K562 (cell line): ENCODE measurements around the gene GRK4. TPM values are rescaled to one million over a fixed set of nuclear protein-coding genes. Genes with fewer than 3 reads are reported as not detected.

ENCODE experiments used
- CBFA2T3 ChIP-seq: fragments of 450-650 bp; IDR thresholded peaks from 2 replicates; pipeline ENCODE4 v1.6.1; 2017
- CTBP1 ChIP-seq: fragments of 450-650 bp; IDR thresholded peaks from 2 replicates; pipeline ENCODE4 v1.6.1; 2016; ENCODE audit warnings: borderline replicate concordance
- CXXC5 ChIP-seq: fragments of 250-450 bp; sonication (Bioruptor Pico); IDR thresholded peaks from 2 replicates; pipeline ENCODE4 v1.8.0; 2022; ENCODE audit warnings: inconsistent platforms, mild to moderate bottlenecking, moderate library complexity
- JUND ChIP-seq, 2 experiments: IDR thresholded peaks; 2 replicates in 1 of 2; 3 replicates in 1 of 2; pipeline ENCODE4 v1.6.1; 2011; ENCODE audit warnings: borderline replicate concordance in 2 of 2, low read depth in 2 of 2, low read length in 2 of 2, improper control_type of control experiment in 1 of 2, missing biosample characterization in 1 of 2, missing genetic modification characterization in 1 of 2, missing genetic modification reagents in 1 of 2
- KLF1 ChIP-seq: fragments of 450-650 bp; IDR thresholded peaks from 2 replicates; pipeline ENCODE4 v1.6.1; 2016; ENCODE audit warnings: missing genetic modification characterization, missing compliant biosample characterization
- MXI1 ChIP-seq: IDR thresholded peaks from 2 replicates; pipeline ENCODE4 v1.6.1; 2011; ENCODE audit warnings: low read depth, mild to moderate bottlenecking, improper control_type of control experiment, low read length
- NR2C2 ChIP-seq, 2 experiments: fragments of 200-800 bp in 1 of 2; sonication (Bioruptor generic) in 1 of 2; sonication (generic) in 1 of 2; formaldehyde crosslinking in 1 of 2; IDR thresholded peaks; 2 replicates each; pipeline versions ENCODE4 v1.6.1 to v1.8.0; 2016 to 2022; ENCODE audit warnings: mild to moderate bottlenecking in 1 of 2, missing compliant biosample characterization in 1 of 2, missing genetic modification characterization in 1 of 2, missing genetic modification reagents in 1 of 2
- PML ChIP-seq: IDR thresholded peaks from 2 replicates; pipeline ENCODE4 v1.6.1; 2012; ENCODE audit warnings: low read length, inconsistent platforms
- RBFOX2 ChIP-seq: fragments of 200-400 bp; formaldehyde crosslinking; IDR thresholded peaks from 2 replicates; pipeline ENCODE4 v1.6.1; 2017; ENCODE audit warnings: low read depth, mild to moderate bottlenecking, low read length, moderate library complexity
- SFPQ ChIP-seq: fragments of 200-400 bp; formaldehyde crosslinking; IDR thresholded peaks from 2 replicates; pipeline ENCODE4 v1.6.1; 2017; ENCODE audit warnings: mild to moderate bottlenecking, low read depth, low read length, moderate library complexity
- SIX5 ChIP-seq, 2 experiments: IDR thresholded peaks; 2 replicates each; pipeline ENCODE4 v1.6.1; 2011; ENCODE audit warnings: low read length in 2 of 2, borderline replicate concordance in 1 of 2, low read depth in 1 of 2, mild to moderate bottlenecking in 1 of 2, moderate library complexity in 1 of 2; ENCODE audit not compliant: insufficient read depth in 1 of 2
- USF1 ChIP-seq: sonication (generic); formaldehyde crosslinking; IDR thresholded peaks from 2 replicates; pipeline ENCODE4 v1.9.0; 2022; ENCODE audit warnings: mild to moderate bottlenecking, missing genetic modification reagents
- ZBTB12 ChIP-seq: fragments of 250-450 bp; sonication (Bioruptor Pico); IDR thresholded peaks from 2 replicates; pipeline ENCODE4 v1.4.0; 2020
- ZNF395 ChIP-seq: fragments of 200-800 bp; sonication (Bioruptor generic); IDR thresholded peaks from 2 replicates; pipeline ENCODE4 v1.6.1; 2017; ENCODE audit warnings: missing genetic modification characterization, missing compliant biosample characterization
- ZNF507 ChIP-seq: conservative IDR thresholded peaks from 2 replicates; pipeline ENCODE4 v1.6.1; 2017; ENCODE audit warnings: missing genetic modification characterization, missing compliant biosample characterization
- ZNF609 ChIP-seq: sonication (generic); formaldehyde crosslinking; IDR thresholded peaks from 2 replicates; pipeline ENCODE4 v1.8.1; 2023; ENCODE audit warnings: missing genetic modification reagents, mild to moderate bottlenecking, borderline replicate concordance
- ZNF75A ChIP-seq: fragments of 450-650 bp; formaldehyde crosslinking; IDR thresholded peaks from 2 replicates; pipeline ENCODE4 v1.4.0; 2020; ENCODE audit warnings: mild to moderate bottlenecking
- polyA plus RNA-seq, 8 experiments: library from polyadenylated mRNA; depleted of rRNA in 4 of 8; stranded (reverse) in 5 of 8; unstranded in 3 of 8; fragments of >200 nt; fragmentation: Nextera tagmentation in 2 of 8; fragmentation: Illumina TruSeq in 1 of 8; extraction: Ambion mirVana in 2 of 8; extraction: Trizol in 1 of 8; gene quantifications; 2 replicates each; pipeline versions ENCODE4 v1.2.1 to v1.2.3, GENCODE V29; 2011 to 2014; ENCODE audit warnings: inconsistent platforms in 1 of 8, missing spikeins in 1 of 8
- total RNA-seq, 7 experiments: library from RNA; depleted of rRNA in 6 of 7; stranded (reverse); fragments of >200 nt in 6 of 7; fragmentation: Illumina TruSeq in 2 of 7; extraction: Trizol in 2 of 7; gene quantifications; 2 replicates each; pipeline versions ENCODE4 v1.2.1 to v1.2.3, GENCODE V29; 2011 to 2021; ENCODE audit warnings: low replicate concordance in 1 of 7

Gene GRK4
- total and polyA plus RNA-seq, 9 of the 15 experiments (the other 6 are each of a cell fraction or from before 2014, with no cell fraction given): 1.1 to 4.8 (median 2.6) TPM

- no peak for TF ChIP-seq ZNF609 (CRISPR knock-in tag)
- TF ChIP-seq NR2C2 (CRISPR knock-in tag; IDR thresholded peaks at IDR 0.05): no peak
- TF ChIP-seq NR2C2 (tag; IDR thresholded peaks at IDR 0.05): peak; percentile 38; the same call in 1 of the 2 replicates
- TF ChIP-seq SIX5 (IDR thresholded peaks at IDR 0.05; ENCODE audit: borderline replicate concordance in 1 of 2, insufficient read depth in 1 of 2, low read depth in 1 of 2, low read length in 2 of 2): no peak
- no peak for TF ChIP-seq USF1 (CRISPR knock-in tag)
- TF ChIP-seq JUND (IDR thresholded peaks at IDR 0.05; ENCODE audit: borderline replicate concordance, low read depth, low read length): peak; percentile 56; the same call in 1 of the 2 replicates
- peak; percentile 53; the same call in 1 of the 3 replicates for TF ChIP-seq JUND (tag; IDR thresholded peaks at IDR 0.05; ENCODE audit: borderline replicate concordance, low read depth, low read length)
- TF ChIP-seq CXXC5 (CRISPR knock-in tag): peak; percentile 51; the same call in 1 of the 2 replicates
- no peak for TF ChIP-seq RBFOX2
- no peak for TF ChIP-seq MXI1
- TF ChIP-seq SFPQ: no peak
- TF ChIP-seq PML: peak; percentile 68
- TF ChIP-seq ZNF507: no peak
- TF ChIP-seq CBFA2T3: peak; percentile 94
- peak; percentile 93 for TF ChIP-seq ZNF395 (CRISPR knock-in tag)
- peak; percentile 75; the same call in 1 of the 2 replicates for TF ChIP-seq CTBP1
- no peak for TF ChIP-seq KLF1 (tag)
- TF ChIP-seq ZBTB12 (CRISPR knock-in tag): no peak
- no peak for TF ChIP-seq ZNF75A (CRISPR knock-in tag)
Measured at GRCh38 chr4:3079694-3080123, 116.3 kb downstream of the GRK4 start (continued).
